ENCODE data around the gene LLPH.
"Not testable (repeated sequence)": the region's sequence is repeated elsewhere in the genome, so short reads cannot be mapped to it uniquely, and the experiment has no call there.

The LLPH gene

DNA sequence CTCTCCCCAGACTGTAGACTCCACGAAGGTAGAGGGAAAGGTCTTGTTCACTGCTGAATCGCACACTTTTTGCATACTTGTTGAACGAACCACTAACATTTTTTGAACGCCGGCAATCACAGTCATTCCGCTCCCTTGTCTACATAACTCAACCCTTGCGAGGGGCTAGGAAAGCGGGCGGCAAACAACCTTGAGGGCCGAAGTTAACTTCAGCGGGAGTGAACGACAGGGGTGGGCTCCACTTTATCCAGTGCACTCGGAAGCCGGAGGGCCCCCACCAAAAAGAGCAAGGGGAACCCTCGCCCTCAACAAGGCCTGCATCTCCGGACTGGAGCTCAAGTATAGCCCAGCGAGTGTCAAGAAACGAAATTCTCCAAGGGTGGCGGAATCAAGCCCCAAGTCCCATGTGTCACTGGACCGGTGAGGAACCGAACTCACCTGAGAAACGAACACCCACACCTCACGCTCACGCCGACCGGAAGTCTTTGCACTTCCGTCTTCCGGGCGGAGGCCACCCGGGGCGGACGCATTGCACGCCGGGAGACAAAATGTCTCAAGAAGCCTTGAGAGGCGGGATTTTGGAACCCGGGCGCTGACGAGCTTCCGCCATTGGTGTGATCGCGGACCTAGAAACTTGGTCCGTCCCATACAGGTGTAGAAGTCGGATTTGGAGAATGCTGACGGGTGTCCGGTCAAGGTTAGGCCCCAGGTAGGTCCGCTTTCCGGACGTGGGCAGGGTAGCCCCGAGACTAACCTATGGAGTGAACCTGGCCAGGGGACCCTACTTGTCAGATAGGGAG is at the start of gene LLPH:
Gene LLPH (minus strand): TSS at position 484 of the 800 bp plus-strand sequence. CDS start 1,644 bp downstream, outside the sequence.
- peak; percentile 74 for DNase-seq

DNA sequence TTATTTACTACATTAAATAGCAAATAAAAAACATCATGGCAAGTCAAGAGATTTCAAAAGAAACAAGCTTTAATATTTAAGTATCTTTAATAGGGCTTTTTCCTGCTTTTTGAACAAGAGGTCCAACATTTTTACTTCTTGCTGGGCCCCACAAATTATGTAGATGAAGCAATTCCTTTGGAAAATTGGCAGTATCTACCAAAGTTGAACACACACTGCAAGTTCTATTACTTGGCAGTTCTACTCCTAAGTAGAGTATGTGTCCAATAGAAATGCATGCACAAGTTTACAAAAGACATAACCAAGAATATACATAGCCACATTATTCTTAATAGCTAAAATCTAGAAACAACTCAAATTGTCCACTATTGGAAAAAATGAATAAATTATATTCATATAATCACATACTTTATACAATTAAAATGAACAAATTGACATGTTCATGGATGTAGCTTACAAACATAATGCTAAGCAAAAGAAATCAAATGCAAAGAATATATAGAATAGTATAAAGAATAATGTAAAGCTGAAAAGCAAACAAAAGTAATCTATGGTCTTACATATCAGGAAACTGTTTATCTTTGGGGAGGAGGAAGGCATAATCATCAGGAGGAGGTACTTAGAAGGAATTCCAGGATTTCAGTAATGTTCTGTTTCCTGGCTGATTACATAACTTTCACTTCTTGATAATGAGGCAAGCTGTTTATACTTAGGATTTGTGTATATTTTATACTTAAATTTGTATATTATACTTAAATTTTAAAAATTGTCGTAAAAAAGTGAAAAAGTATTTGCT is 45.8 kb upstream of the LLPH start:
- no peak for DNase-seq

DNA sequence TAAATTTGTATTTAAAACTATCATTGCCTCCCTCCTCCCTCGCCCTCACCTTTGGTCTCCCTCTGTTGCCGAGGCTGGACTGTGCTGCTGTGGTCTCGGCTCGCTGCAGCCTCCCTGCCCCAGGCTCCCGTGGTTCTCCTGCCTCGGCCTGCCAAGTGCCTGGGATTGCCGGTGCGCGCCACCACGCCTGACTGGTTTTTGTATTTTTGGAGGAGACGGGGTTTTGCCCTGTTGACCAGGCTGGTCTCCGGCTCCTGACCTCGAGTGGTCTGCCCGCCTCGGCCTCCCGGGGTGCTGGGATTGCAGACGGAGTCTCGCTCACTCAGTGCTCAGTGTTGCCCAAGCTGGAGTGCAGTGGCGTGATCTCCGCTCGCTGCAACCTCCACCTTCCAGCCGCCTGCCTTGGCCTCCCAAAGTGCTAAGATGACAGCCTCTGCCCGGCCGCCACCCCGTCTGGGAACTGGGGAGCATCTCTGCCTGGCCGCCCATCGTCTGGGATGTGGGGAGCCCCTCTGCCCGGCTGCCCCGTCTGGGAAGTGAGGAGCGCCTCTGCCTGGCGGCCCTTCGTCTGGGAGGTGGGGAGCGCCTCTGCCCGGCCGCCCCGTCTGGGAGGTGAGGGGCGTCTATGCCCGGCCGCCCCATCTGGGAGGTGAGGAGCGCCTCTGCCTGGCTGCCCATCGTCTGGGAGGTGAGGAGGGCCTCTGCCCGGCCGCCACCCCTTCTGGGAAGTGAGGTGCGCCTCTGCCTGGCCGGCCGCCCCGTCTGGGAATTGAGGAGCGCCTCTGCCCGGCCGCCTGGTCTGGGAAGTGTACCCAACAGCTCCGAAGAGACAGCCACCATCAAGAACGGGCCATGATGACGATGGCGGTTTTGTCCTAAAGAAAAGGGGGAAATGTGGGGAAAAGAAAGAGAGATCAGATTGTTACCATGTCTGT is 44.1 kb upstream of the LLPH start:
- not testable (repeated sequence) for DNase-seq

DNA sequence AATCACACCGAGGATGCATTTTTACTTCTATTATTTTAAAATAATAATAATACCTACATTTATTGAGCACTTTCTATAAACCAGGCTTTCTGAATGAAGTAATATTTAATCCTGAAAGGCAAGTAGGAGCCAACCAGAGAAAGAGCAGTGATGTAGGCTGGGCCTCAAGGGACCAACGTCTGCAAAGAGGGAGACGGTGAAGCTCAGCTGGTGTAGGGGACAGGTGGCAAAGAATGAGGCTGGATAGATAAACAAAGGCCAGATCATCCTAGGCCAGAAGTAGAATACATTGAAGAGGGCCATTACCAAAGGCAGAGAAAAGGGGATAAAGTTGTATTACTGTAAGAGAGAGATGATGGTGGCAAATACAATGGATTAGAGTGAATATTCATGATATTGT is 40.1 kb upstream of the LLPH start:
- no peak for DNase-seq

DNA sequence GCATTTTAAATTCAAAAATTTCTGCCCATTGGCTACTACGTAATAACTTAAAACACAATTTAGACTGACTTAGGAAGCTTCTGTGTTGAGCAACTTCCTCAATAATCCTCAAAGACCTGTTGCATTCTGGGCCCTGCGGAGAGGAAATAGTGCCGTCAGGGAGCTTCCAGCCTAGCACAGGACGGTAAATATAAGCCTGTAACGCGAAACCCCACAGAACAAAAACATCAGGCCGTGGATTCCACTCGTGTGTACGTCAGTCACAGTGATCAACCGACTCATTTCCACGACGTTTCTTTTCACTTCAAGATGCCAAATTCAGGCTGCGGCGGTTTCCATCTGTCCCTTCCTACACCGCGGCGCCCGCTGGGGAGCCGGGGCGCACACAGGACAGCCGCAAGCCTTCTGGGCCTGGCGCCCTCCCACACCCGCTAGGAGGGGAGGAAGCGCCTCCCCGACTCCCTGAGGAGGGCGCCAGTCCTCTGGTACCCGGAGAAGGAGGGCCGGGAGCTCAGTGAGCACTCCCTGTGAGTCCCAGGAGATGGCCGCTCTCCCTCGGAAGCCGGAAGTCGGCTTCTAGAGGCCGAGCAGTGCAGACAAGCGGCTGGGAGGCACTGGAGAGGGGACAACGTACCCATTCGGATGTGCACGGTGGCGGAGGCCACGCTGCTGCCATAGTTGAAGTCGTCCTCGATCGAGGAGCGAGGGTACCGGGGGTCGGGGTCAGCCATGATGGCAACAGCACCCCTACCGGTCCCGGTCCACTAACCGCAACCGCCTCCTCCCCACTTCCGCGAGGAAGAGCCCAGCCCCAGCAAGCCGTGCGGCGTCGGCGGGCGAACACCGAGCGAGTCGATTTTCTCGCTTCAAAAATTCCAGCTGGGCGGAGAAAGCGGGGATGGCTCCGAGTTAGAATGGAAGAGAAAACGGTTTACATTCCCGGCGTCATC is 38.9 kb upstream of the LLPH start, which contains the start of gene TMBIM4:
Gene TMBIM4 (minus strand): TSS at position 776 of the 950 bp plus-strand sequence. CDS start 45 bp downstream, at position 731.
- DNase-seq, result peak; percentile 79

DNA sequence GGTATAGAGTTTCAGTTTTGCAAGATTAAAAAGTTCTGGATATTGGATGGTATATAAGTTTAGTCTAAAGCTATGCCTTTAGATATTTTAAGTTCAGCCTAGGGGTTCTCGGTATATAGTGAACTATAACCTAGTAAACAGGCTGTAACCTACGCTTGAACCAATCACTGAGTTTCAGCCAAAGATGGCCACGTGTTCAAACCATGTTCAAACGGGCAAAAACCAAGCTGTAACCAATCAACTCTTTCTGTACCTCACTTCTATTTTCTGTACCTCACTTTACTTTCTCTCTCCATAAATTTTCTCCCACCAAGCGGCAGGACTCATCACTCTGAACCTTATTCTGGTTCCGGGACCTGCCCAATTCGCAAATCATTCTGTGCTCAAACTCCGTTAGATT is 37.9 kb upstream of the LLPH start:
- DNase-seq, result no peak

DNA sequence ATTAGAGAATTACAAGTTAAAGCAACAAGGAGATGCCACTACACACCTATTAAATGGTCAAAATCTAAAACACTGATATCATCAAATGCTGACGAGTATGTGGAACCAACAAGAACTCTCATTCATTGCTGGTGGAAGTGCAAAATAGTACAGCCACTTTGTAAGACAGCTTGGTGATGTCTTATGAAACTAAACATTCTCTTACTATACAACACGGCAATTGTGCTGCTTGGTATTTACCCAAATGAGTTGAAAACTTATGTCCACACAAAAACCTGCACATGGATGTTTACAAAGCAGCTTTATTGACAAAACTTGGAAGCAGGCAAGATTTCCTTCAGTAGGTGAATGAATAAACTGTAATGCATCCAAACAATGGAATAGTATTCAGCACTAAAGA is 36.0 kb upstream of the LLPH start:
- no peak for DNase-seq

DNA sequence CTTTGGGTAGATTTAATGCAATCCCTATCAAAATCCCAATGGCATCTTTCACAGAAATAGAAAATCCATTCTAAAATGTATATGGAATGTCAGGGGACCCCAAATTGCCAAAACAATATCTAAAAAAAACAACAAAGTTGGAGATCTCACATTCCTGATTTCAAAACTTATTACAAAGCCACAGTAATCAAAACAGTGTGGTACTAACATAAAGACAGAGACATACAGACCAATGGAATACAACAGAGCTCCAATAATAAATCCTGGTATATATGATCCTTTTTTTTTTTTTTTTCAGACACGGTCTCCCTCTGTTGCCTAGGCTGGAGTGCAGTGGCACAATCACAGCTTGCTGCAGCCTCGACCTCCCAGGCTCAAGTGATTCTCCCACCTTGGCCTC is 34.6 kb upstream of the LLPH start:
- no peak for DNase-seq

DNA sequence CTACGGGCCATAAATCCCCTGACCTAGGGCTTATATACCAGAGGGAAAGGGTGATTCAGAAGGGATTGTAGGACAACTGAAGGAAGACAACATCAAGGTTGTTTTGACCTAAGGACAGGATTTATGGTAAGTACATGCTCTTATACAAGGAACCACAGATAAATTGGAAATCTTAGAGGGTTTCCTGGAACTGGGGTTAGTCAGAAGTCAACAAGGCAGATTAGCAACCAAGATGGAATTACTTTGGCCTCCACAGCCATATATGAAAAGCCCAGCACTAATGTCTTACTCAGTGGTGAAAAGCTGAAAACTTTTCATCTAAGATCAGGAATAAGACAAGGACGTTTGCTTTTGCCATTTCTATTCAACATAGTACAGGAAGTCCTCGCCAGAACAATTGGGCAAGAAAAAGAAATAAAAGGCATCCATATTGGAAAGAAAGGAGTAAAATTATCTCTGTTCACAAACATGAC is 33.8 kb upstream of the LLPH start:
- no peak for DNase-seq

DNA sequence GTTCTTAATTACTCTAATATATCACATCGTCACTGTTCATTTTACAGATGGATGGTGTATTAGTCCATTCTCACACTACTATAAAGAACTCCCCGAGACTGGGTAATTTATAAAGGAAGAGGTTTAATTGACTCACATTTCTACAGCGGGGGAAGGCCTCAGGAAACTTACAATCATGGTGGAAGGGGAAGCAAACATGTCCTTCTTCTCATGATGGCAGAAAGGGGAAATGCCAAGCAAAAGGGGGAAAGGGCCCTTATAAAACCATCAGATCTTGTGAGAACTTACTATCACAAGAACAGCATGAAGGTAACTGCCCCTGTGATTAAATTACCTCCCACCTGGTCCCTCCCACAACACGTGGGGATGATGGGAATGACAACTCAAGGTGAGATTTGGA is 32.7 kb upstream of the LLPH start:
- DNase-seq, result no peak

DNA sequence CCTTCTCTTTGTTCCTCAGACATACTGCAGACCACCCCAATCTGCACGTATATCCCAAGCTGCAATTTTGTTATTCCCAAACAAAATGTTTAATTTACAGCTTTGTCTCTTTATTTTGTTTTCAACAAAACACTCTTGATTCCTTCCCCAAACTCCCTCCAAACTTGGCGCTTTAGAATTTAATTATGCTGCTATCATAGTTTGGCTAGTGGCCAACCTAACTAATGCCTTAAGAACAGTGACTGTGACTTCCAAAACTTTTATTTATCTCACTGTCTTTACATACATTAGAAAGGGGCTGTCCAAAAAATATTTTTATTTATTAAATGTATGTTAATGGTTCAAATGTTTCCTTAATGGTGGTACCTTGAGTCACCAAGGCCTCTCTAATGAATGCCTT is 32.2 kb upstream of the LLPH start:
- DNase-seq, result no peak

DNA sequence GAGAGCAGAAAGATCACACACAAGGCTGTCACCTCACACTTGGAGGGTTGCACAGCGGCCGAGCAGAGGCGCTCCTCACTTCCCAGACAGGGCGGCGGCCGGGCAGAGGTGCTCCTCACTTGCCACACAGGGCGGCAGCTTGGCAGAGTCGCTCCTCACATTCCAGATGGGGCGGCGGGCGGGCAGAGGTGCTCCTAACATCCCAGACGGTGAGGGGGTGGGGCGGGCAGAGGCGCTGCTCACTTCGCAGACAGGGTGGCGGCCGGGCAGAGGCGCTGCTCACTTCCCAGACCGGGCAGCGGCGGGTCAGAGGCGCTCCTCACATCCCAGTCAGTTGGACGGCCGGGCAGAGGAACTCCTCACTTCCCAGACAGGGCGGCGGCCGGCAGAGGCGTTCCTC is 30.2 kb upstream of the LLPH start:
- DNase-seq, result no peak

DNA sequence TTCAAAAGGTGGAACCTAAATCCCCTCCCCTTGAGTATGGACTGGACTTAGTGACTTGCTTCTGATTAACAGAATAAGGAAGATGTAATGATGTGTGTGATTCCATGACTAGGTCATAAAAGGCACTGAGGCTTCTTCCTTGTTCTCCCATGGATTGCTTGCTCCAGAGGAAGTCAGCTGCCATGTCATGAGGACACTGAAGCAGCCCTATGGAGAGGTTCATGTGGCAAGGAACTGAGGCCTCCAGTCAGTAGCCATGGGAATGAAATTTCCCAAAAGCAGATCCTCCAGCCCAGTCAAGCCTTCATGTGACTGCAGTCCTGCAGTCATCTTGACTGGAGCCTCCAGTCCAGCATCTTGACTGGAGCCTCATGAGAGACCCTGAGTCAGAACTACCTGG is 28.6 kb upstream of the LLPH start:
- no peak for DNase-seq

DNA sequence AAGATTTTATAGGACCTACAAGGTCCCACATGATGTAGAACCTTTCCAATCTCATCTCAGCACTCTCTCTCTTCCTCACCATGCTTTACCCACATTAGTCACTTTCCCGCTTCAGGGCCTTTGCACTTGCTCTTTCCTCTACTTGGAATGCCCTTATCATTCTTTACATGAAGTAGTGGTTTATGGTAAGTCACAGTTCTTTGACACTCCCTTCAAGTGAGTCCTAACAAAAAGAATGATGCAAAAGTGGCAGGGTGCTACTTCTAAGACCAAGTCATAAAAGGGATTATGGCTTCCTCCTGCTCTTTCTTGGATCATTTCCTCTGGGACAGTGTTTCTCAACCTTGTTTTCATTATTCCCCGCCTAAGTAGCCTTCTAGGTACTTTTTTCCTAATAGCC is 26.1 kb upstream of the LLPH start:
- no peak for DNase-seq

DNA sequence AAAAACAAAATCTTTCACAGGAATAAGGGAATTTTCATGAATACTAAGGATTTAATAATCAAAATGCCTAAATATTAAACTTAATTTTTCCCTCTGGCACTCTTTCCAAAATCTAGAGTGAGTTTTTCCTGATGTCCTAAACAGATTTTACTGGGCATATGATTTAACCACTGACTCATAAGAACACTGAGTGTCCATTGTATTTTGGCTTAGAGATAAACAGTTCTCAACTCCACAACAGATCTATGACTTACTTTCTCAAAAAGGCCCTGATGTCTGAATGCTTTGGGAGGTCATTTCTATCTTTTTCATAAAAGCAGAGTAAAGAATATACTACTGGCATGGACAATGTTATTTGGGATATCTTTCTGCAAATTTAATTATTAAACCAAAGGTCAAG is 24.2 kb upstream of the LLPH start:
- no peak for DNase-seq

DNA sequence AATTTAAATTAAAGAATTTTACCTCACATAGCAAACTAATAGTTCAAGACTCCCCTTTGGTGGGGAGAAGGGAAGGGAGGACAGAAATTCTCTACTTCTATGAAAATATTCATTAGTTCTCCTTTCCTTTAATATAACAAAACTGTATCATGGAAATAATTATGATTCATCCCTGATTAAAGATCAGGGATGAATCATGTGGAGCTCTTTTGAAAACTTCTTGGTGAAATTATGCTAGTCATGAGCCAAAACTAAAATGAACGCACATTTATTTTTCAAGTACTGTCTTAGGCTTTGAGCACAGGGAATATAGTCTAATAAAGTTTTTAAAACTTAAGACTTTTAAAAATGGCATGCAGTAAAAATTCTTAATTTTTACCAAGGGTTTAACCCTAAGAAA is 22.2 kb upstream of the LLPH start:
- DNase-seq, result no peak

DNA sequence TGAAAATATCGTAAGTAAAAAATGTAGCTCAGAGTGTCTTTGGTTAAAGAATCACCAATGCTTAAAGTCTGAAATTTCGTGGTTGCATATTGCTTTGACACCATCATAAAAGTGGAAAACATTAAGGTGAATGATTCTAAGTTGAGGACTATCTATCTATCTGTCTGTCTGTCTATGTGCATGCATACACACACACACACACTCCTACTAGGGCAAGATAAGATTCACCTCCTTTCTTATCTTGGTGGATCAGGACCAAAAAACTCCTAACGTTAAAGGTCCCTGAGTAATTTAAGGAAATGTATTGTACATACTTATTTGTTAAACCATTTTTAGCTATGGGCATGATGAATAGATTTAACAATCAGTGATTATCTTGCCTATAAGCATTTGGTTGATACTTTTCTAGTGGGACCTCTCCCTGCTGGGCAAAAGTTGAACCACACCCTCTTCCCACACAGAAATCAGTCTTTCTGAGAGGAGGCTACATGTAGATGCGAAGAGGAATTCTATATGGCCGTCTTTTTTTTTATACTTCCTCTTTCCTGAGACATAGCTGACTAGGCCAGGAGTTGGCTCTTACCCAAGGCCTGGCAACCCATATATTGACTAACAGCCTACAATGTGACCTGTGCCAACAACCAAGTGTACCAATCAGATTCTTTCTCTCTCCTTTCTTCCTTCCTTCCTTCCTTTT is 19.3 kb upstream of the LLPH start:
- DNase-seq, result no peak

DNA sequence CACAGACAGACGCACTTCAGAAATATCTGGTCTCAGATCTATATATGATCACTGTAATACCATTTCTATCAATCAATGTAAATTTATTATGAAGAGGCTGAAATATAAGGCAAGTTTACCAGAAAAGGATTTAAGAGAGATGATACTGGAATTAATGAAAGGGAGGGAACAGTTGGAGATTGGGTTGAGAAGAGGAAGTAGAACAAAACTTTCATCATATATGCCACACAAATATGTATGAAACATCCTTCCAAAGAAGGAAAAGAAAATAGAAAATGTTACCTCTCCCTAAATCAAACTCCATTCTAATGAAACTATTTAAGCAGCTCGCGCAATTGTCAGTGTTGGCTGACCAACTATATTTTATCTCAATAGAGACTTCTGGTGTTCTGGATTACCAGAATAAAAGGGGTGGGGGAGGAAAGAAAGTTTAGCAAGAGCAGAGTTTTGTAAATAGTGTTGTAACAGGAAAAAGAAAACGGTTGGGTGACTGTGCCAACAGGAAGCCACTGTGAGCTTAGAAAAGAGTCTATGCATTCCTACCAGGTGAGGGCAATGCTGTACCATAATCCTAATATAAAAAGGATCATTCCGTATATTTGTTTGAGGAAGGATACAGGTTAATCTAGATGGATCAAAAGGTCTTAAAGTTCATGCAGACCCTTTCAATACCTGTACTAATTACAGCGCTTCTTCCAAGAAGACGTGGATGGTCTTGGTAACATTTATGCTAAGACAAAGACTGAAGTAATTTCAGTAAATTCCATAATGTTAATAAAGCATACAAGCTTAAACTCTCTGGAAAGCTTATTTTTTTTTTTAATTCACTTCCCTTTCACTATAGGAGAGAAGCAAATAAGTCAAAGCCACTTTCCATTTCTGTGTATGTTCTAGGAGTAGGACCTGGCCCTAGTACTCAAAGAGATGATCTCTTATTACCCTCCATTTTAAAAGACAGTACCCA is 14.5 kb upstream of the LLPH start:
- no peak for DNase-seq

DNA sequence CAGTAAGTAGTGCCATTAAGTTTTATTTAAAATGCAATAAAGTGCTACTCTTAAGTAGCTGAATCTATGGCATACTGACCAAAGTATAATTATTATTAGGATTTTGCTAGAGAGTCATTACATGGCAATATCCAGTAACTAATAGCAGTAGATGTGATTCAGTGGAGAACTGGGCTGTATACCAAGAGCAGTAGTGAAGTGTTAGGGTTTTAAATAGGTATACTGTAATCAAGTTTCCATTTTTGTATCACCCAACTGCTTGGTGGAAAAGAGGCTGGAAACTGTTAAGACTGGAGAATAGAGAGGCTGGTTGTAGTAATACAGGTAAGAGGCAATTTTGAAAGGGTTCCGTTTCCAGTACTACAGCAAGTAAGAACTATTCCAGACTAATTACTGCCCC is 13.3 kb upstream of the LLPH start:
- DNase-seq, result no peak

DNA sequence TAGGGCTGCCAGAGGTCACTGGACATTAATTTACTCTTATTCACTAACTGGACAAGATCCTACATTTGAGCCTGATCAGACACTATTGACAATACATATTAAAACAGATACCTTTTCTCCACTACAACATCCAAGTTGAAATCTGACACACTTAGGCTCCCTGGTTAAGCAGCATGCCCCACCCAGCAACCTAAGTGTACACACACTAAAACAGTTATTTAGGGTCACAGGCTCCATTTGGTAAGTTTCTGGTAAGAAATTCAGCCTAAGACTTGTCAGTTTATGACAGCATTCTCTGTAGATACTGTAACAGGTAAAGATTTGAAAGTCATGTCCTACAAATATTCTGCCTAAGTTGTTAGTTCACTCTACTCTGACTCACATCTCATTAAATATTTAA is 12.3 kb upstream of the LLPH start:
- DNase-seq, result no peak
